Kidney (tissue), 14 donors: ENCODE measurements around the gene DNHD1. TPM values are rescaled to one million over a fixed set of nuclear protein-coding genes. Genes with fewer than 3 reads are reported as not detected.

Experiments used
- DNase-seq, 5 donors: peaks; one replicate each; pipeline ENCODE4 v3.0.0-alpha.2; 2013 to 2020
- FAIRE-seq: peaks from 2 replicates; lab custom pipeline; 2012; peaks lifted over from hg19 to GRCh38; lab: Jason Lieb, UNC
- H3K27ac ChIP-seq, 2 donors: one replicate each; pipeline ENCODE4 v1.7.0; 2013; ENCODE audit warnings: low read depth in 2 of 2, low read length in 2 of 2, inconsistent platforms in 1 of 2
- H3K27me3 ChIP-seq: one replicate; pipeline ENCODE4 v1.7.1; 2013; ENCODE audit warnings: low read length, inconsistent platforms; ENCODE audit not compliant: control insufficient read depth, insufficient read depth
- H3K36me3 ChIP-seq, 3 donors: one replicate each; pipeline versions ENCODE4 v1.7.0 to v1.7.1; 2013; ENCODE audit warnings: low read length in 3 of 3, control low read depth in 1 of 3, inconsistent platforms in 1 of 3; ENCODE audit not compliant: insufficient read depth in 3 of 3, control insufficient read depth in 2 of 3
- H3K4me1 ChIP-seq, 3 donors: one replicate each; pipeline versions ENCODE4 v1.7.0 to v1.7.1; 2013; ENCODE audit warnings: low read length in 3 of 3, inconsistent platforms in 1 of 3, low read depth in 1 of 3; ENCODE audit not compliant: control insufficient read depth in 2 of 3, insufficient read depth in 2 of 3
- H3K4me3 ChIP-seq, 3 donors: one replicate each; pipeline versions ENCODE4 v1.7.0 to v1.8.1; 2013; ENCODE audit warnings: low read length in 3 of 3, control low read depth in 1 of 3, inconsistent platforms in 1 of 3
- H3K9ac ChIP-seq, 3 donors: one replicate each; pipeline versions ENCODE4 v1.7.0 to v1.7.1; 2013; ENCODE audit warnings: low read length in 3 of 3, control low read depth in 1 of 3, inconsistent platforms in 1 of 3
- H3K9me3 ChIP-seq, 3 donors: one replicate each; pipeline versions ENCODE4 v1.7.0 to v1.7.1; 2013; ENCODE audit warnings: low read length in 3 of 3, control low read depth in 1 of 3, inconsistent platforms in 1 of 3; ENCODE audit not compliant: control insufficient read depth in 2 of 3, insufficient read depth in 1 of 3
- CTCF ChIP-seq: IDR thresholded peaks from 3 replicates; pipeline ENCODE4 v1.5.1; 2012; ENCODE audit warnings: mild to moderate bottlenecking, moderate library complexity, borderline replicate concordance; ENCODE audit not compliant: insufficient read depth; ENCODE audit errors: extremely low read depth
- intact Hi-C: fragments of 100-400 bp; cut with DNase I; formaldehyde crosslinking; loops from one replicate; pipeline ENCODE4 v1.11.1; 2022
- polyA plus RNA-seq: library from polyadenylated mRNA; stranded (reverse); fragments of 350-450 nt; fragmentation: Illumina TruSeq; extraction: RNeasy Lipid Tissue Mini Kit (QIAGEN cat#74804); gene quantifications from one replicate; pipeline ENCODE4 v1.2.3, GENCODE V29; 2014; ENCODE audit warnings: low read depth, low replicate concordance; ENCODE audit not compliant: insufficient read depth
- total RNA-seq: library from RNA; stranded (reverse); fragmentation: NEBNext Ultra II Directional; extraction: Animal tissue kit (Norgen Biotek cat#: 25700); gene quantifications from one replicate; pipeline ENCODE4 v1.2.1, GENCODE V29; 2021
- donor health status: control.
- donor health status: control.
- donor health status: control.
- donor health status: control.
- donor health status: control.
- donor health status: DM: yes; HTN: yes; CAD: no.
- donor health status: Normal renal cell carcinoma (clear cell type).

The DNHD1 gene
- total and polyA plus RNA-seq, 2 donors from 2014 or later: 3.5 to 10.1 TPM

GRCh38 chr11:6538945-6539344 is 41.9 kb downstream of the DNHD1 start:
- H3K9me3 ChIP-seq: no peaks in the 10 kb centered on the region
- H3K36me3 ChIP-seq: peaks cover 0 to 4% (median 0%) of the 10 kb centered on the region in 3 donors
- no peak overlapping the region for H3K4me3 ChIP-seq
- no peak for TF ChIP-seq CTCF
- H3K9ac ChIP-seq: no peak overlapping the region
- DNase-seq (no peak), FAIRE-seq (no peak)
- intact Hi-C loops: loop anchor here (10.0 kb wide), 1 partner anchor 146 kb away; the partner anchor contains the start of gene MRPL17
- no peaks in the 10 kb centered on the region for H3K4me1 ChIP-seq
- no peak overlapping the region for H3K27ac ChIP-seq
- no peaks in the 10 kb centered on the region for H3K27me3 ChIP-seq

- no peak overlapping the region for H3K4me3 ChIP-seq
- no peaks in the 10 kb centered on the region for H3K27me3 ChIP-seq
- intact Hi-C loops: loop anchor here (10.0 kb wide), 1 partner anchor 145 kb away; the partner anchor contains the start of gene MRPL17
- no peaks in the 10 kb centered on the region for H3K9me3 ChIP-seq
- peaks cover 0 to 4% (median 0%) of the 10 kb centered on the region in 3 donors for H3K36me3 ChIP-seq
- no peak overlapping the region for H3K27ac ChIP-seq
- no peak for TF ChIP-seq CTCF
- DNase-seq: no peak
- no peak overlapping the region for H3K9ac ChIP-seq
- FAIRE-seq: no peak
- H3K4me1 ChIP-seq: no peaks in the 10 kb centered on the region
Observed at GRCh38 chr11:6539748-6540268, 42.7 kb downstream of the DNHD1 start.

- FAIRE-seq: no peak
Observed at GRCh38 chr11:6541356-6541755, 44.3 kb downstream of the DNHD1 start.

More at GRCh38 chr11:6541356-6541755, 44.3 kb downstream of the DNHD1 start:
- Histone ChIP-seq H3K27me3 (no peaks in the 10 kb centered on the region), H3K27ac (no peak overlapping the region), H3K9ac (no peak overlapping the region), H3K4me1 (no peaks in the 10 kb centered on the region), H3K36me3 (no peaks in the 10 kb centered on the region), H3K4me3 (no peak overlapping the region), H3K9me3 (no peaks in the 10 kb centered on the region)
- intact Hi-C loops: no loop called here
- no peak for TF ChIP-seq CTCF
- no peak for DNase-seq
